Endothelial cell (in vitro differentiated cells): ENCODE measurements around the gene SURF1. TPM values are rescaled to one million over a fixed set of nuclear protein-coding genes. Genes with fewer than 3 reads are reported as not detected.

Source experiments
- DNase-seq: peaks from one replicate; pipeline ENCODE4 v3.0.0; 2021; ENCODE audit warnings: low spot score
- H3K27ac Mint-ChIP-seq: one replicate; pipeline ENCODE4 v1.8.0; 2021; ENCODE audit warnings: mixed read lengths, inconsistent platforms; ENCODE audit not compliant: unreplicated experiment
- H3K27me3 Mint-ChIP-seq: one replicate; pipeline ENCODE4 v1.8.0; 2021; ENCODE audit warnings: mild to moderate bottlenecking, moderate library complexity, mixed read lengths, inconsistent platforms; ENCODE audit not compliant: unreplicated experiment
- H3K36me3 Mint-ChIP-seq: one replicate; pipeline ENCODE4 v1.8.0; 2021; ENCODE audit warnings: mild to moderate bottlenecking, low read depth, mixed read lengths, inconsistent platforms; ENCODE audit not compliant: unreplicated experiment
- H3K4me1 Mint-ChIP-seq: one replicate; pipeline ENCODE4 v1.8.0; 2021; ENCODE audit warnings: mild to moderate bottlenecking, mixed read lengths, inconsistent platforms; ENCODE audit not compliant: unreplicated experiment
- H3K4me3 Mint-ChIP-seq: one replicate; pipeline ENCODE4 v1.8.0; 2021; ENCODE audit warnings: mild to moderate bottlenecking, mixed read lengths, inconsistent platforms; ENCODE audit not compliant: unreplicated experiment
- H3K9me3 Mint-ChIP-seq: one replicate; pipeline ENCODE4 v1.8.0; 2021; ENCODE audit warnings: mixed read lengths, inconsistent platforms; ENCODE audit not compliant: unreplicated experiment
- total RNA-seq: library from RNA; stranded (reverse); fragmentation: NEBNext Ultra II Directional; extraction: Animal tissue kit (Norgen Biotek cat#: 25700); gene quantifications from one replicate; pipeline ENCODE4 v1.2.1, GENCODE V29; 2021; ENCODE audit not compliant: unreplicated experiment
- TF ChIP-seq, protein P1 (sequence below): fragments of 200-600 bp; sonication (generic); IDR thresholded peaks from one replicate; pipeline ENCODE4 v1.5.0; 2021; ENCODE audit warnings: antibody characterized with exemption; ENCODE audit not compliant: unreplicated experiment

SURF1 gene
- total RNA-seq, 1 donor from 2014 or later, result 36.2 TPM

DNA sequence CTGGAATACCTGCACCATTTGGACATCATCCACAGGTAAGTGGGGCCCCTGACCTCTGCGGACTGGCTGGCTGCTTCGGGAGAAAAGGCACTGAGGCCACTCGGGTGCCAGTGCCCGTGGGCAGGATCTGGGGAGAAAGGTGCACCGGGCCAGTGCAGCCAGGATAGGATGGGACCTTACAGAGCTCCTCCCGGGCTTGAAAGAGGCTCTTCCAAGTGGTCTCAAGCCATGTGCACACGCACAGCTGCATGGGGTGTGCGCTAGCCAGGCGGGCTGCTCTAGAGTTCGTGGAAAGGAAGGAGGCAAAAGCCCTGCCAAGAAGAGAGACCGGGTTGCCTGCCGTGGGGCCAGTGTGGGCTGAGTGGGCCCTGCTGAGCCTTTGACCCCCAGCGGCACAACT lies 33.3 kb upstream of the SURF1 start:
- H3K27ac Mint-ChIP-seq, result no peak overlapping the region
- no peaks in the 10 kb centered on the region for H3K4me1 Mint-ChIP-seq
- H3K4me3 Mint-ChIP-seq, result no peak overlapping the region
- H3K9me3 Mint-ChIP-seq, result no peaks in the 10 kb centered on the region
- H3K36me3 Mint-ChIP-seq, result no peaks in the 10 kb centered on the region
- no peak for DNase-seq
- TF ChIP-seq, protein P1, sequence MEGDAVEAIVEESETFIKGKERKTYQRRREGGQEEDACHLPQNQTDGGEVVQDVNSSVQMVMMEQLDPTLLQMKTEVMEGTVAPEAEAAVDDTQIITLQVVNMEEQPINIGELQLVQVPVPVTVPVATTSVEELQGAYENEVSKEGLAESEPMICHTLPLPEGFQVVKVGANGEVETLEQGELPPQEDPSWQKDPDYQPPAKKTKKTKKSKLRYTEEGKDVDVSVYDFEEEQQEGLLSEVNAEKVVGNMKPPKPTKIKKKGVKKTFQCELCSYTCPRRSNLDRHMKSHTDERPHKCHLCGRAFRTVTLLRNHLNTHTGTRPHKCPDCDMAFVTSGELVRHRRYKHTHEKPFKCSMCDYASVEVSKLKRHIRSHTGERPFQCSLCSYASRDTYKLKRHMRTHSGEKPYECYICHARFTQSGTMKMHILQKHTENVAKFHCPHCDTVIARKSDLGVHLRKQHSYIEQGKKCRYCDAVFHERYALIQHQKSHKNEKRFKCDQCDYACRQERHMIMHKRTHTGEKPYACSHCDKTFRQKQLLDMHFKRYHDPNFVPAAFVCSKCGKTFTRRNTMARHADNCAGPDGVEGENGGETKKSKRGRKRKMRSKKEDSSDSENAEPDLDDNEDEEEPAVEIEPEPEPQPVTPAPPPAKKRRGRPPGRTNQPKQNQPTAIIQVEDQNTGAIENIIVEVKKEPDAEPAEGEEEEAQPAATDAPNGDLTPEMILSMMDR, result no peak
- H3K27me3 Mint-ChIP-seq, result peaks cover 2% of the 10 kb centered on the region

DNA sequence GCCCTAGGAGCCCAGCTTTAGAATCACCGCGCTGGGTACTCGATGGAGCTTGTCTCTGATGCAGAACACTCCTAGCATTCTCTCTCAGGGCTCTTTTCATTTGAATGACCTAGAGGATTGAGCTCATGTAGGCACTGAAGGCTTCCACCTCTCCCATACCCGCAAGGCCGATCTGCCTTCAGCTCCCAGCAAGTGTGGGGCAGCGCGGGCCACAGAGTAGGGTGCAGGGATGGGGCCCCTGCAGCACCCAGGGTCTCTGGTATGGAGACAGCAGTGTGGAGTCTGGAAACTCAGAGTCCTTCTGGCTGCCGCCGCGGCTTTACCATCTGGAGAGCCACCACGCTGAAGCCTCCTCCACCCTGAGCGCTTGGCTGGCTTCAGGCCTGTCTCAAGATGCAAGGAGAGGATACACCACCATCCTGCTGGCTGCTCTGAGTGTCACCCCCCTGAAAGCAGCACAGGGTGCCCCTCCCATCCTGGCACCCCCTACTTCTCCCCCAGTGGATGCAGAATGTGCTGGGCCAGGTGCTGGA lies 32.8 kb upstream of the SURF1 start:
- no peak overlapping the region for H3K4me3 Mint-ChIP-seq
- TF ChIP-seq, protein P1, result no peak
- no peak overlapping the region for H3K27ac Mint-ChIP-seq
- no peaks in the 10 kb centered on the region for H3K4me1 Mint-ChIP-seq
- peaks cover 2% of the 10 kb centered on the region for H3K27me3 Mint-ChIP-seq
- H3K9me3 Mint-ChIP-seq, result no peaks in the 10 kb centered on the region
- no peaks in the 10 kb centered on the region for H3K36me3 Mint-ChIP-seq
- no peak for DNase-seq

- H3K4me1 Mint-ChIP-seq, result no peaks in the 10 kb centered on the region
- TF ChIP-seq, protein P1, result no peak
- H3K9me3 Mint-ChIP-seq, result no peaks in the 10 kb centered on the region
- H3K27ac Mint-ChIP-seq, result no peak overlapping the region
- no peak overlapping the region for H3K4me3 Mint-ChIP-seq
- no peaks in the 10 kb centered on the region for H3K36me3 Mint-ChIP-seq
- DNase-seq, result no peak
- H3K27me3 Mint-ChIP-seq, result peaks cover 2% of the 10 kb centered on the region
Observed at GRCh38 chr9:133387680-133388079, 31.4 kb upstream of the SURF1 start.

DNA sequence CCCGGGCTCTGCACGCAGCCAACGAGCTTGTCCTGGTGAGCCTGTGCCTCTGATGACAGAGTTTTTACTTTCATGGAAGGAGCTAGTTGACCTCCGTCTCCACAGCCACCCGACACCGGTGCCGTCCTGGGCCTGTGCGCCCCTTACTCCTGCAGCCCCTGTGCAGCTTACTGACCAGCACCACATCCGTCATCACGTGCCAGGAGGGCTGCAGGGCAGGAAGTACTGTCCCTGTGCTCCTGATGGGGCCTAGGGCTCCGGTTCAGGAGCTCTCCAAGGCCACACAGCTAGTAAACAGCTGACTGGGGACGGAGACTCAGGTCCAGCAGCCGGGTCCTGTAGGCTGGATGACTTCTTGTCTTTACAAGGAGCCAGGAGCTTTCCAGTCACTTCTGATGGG lies 30.1 kb upstream of the SURF1 start:
- no peaks in the 10 kb centered on the region for H3K4me1 Mint-ChIP-seq
- H3K27ac Mint-ChIP-seq, result no peak overlapping the region
- H3K4me3 Mint-ChIP-seq, result no peak overlapping the region
- H3K36me3 Mint-ChIP-seq, result no peaks in the 10 kb centered on the region
- H3K27me3 Mint-ChIP-seq, result peaks cover 2% of the 10 kb centered on the region
- no peak for DNase-seq
- H3K9me3 Mint-ChIP-seq, result no peaks in the 10 kb centered on the region
- TF ChIP-seq, protein P1, result no peak

DNA sequence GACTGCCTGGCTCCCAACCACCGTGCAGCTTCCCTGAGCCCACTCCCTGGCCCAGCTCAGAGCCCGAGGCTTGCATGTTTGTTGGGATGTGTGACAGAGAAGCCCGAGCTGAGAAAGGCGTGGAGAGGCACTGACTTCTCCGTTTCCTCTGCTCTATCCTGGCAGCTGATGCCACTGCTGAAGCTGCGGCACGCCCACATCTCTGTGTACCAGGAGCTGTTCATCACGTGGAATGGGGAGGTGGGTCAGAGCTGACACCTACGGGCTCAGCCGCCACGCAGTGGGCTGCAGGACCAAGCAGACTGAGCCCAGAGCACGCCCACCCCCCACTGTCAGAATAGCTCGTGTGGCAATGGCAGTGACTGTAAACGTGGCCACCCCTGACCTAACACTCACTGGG lies 29.2 kb upstream of the SURF1 start:
- no peak overlapping the region for H3K27ac Mint-ChIP-seq
- H3K9me3 Mint-ChIP-seq, result no peaks in the 10 kb centered on the region
- H3K4me3 Mint-ChIP-seq, result no peak overlapping the region
- DNase-seq, result no peak
- H3K36me3 Mint-ChIP-seq, result no peaks in the 10 kb centered on the region
- H3K27me3 Mint-ChIP-seq, result peaks cover 2% of the 10 kb centered on the region
- TF ChIP-seq, protein P1, result no peak
- no peaks in the 10 kb centered on the region for H3K4me1 Mint-ChIP-seq
